ENCODE data around the gene MAP1LC3B2. TPM values are rescaled to one million over a fixed set of nuclear protein-coding genes. Genes with fewer than 3 reads are reported as not detected.

MAP1LC3B2 gene
- total RNA-seq, 1 donor from 2014 or later: not detected

- Histone ChIP-seq H3K4me1 (ENCODE audit: control insufficient read depth in 3 of 3, insufficient read depth in 3 of 3, low read length in 3 of 3) (peaks cover 25 to 39% (median 32%) of the 10 kb centered on the region in 3 donors), H3K9me3 (ENCODE audit: control insufficient read depth in 3 of 3, low read length in 3 of 3) (no peaks in the 10 kb centered on the region), H3K36me3 (ENCODE audit: control insufficient read depth in 3 of 3, insufficient read depth in 3 of 3, low read length in 3 of 3) (no peaks in the 10 kb centered on the region), H3K9ac (ENCODE audit: low read depth in 1 of 3, low read length in 3 of 3) (peak overlapping the region in 1 of 3 donors; percentile 67), H3K4me3 (ENCODE audit: low read length in 3 of 3) (no peak overlapping the region), H3K27me3 (ENCODE audit: control insufficient read depth in 3 of 3, insufficient read depth in 3 of 3, low read length in 3 of 3) (no peaks in the 10 kb centered on the region), H3K27ac (ENCODE audit: low read depth, low read length) (no peak overlapping the region)
These were observed 23.9 kb upstream of the MAP1LC3B2 start for GRCh38 chr12:116535241-116535640.

- H3K27me3 ChIP-seq (ENCODE audit: control insufficient read depth in 3 of 3, insufficient read depth in 3 of 3, low read length in 3 of 3): no peaks in the 10 kb centered on the region
- H3K4me1 ChIP-seq (ENCODE audit: control insufficient read depth in 3 of 3, insufficient read depth in 3 of 3, low read length in 3 of 3): peaks cover 26 to 40% (median 36%) of the 10 kb centered on the region in 3 donors
- no peaks in the 10 kb centered on the region for H3K9me3 ChIP-seq (ENCODE audit: control insufficient read depth in 3 of 3, low read length in 3 of 3)
- H3K27ac ChIP-seq (ENCODE audit: low read depth, low read length): no peak overlapping the region
- no peak overlapping the region for H3K9ac ChIP-seq (ENCODE audit: low read depth in 1 of 3, low read length in 3 of 3)
- H3K36me3 ChIP-seq (ENCODE audit: control insufficient read depth in 3 of 3, insufficient read depth in 3 of 3, low read length in 3 of 3): no peaks in the 10 kb centered on the region
- H3K4me3 ChIP-seq (ENCODE audit: low read length in 3 of 3): no peak overlapping the region
These were observed 21.9 kb upstream of the MAP1LC3B2 start for GRCh38 chr12:116537101-116537904.

DNA sequence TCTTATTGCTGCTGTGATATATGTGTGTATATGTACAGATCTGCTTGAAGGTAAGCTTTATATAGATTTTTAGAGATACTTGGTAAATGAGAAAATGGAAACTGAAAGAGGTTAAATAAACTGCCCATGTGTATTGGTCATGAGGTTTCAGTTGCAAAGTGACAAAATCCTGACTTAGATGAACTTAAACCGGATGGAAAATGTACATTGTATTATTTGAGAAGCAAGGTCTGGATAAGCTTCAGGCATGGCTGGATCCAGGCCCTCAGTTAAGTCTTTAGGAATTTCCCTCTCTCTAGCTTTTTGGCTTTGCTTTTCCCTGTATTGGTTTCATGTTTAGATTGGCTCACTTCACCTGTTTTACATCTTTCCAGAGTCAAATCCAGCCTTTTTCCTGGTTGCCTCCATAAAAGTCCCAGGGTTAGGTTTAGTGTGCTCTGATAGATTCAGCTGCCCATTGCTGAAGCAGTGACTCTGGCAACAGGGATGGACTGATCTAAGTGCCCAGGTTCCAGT is 21.0 kb upstream of the MAP1LC3B2 start:
- no peaks in the 10 kb centered on the region for H3K9me3 ChIP-seq (ENCODE audit: control insufficient read depth in 3 of 3, low read length in 3 of 3)
- peak overlapping the region; percentile 51 for H3K27ac ChIP-seq (ENCODE audit: low read depth, low read length)
- H3K9ac ChIP-seq (ENCODE audit: low read depth in 1 of 3, low read length in 3 of 3): no peak overlapping the region
- H3K27me3 ChIP-seq (ENCODE audit: control insufficient read depth in 3 of 3, insufficient read depth in 3 of 3, low read length in 3 of 3): peaks cover 0 to 2% (median 0%) of the 10 kb centered on the region in 3 donors
- H3K4me1 ChIP-seq (ENCODE audit: control insufficient read depth in 3 of 3, insufficient read depth in 3 of 3, low read length in 3 of 3): peaks cover 19 to 39% (median 31%) of the 10 kb centered on the region in 3 donors
- no peaks in the 10 kb centered on the region for H3K36me3 ChIP-seq (ENCODE audit: control insufficient read depth in 3 of 3, insufficient read depth in 3 of 3, low read length in 3 of 3)
- no peak overlapping the region for H3K4me3 ChIP-seq (ENCODE audit: low read length in 3 of 3)

DNA sequence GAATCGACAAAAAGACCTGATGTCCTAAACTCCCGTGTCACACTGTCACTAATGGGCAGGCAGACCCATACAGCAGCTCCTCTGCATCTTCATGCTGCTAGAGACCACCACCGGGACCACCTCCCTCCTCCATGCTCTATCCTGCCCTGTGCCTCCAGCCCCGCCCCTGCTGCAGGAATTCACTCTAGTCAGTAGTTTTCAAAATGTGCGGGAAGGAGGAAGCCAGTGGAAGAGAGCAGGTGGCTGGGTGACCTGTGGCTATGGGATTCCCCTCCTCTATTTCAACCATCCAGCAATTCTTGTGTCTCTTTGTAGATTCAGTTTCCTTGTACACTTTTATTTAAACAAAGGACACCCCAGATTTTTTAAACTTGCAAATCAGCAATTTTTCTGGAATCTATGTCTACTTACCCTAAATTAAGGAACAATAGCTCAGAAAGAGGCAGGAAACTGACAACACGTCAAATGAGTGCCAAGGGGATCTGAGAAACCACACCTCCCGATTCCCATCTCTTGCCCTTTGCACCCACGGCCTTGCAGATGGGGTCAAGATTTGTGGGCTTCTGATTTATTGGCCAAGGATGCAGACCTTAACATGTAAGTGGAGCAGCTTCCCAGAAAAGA is 20.4 kb upstream of the MAP1LC3B2 start:
- H3K27ac ChIP-seq (ENCODE audit: low read depth, low read length): peak overlapping the region; percentile 51
- H3K4me1 ChIP-seq (ENCODE audit: control insufficient read depth in 3 of 3, insufficient read depth in 3 of 3, low read length in 3 of 3): peaks cover 16 to 35% (median 25%) of the 10 kb centered on the region in 3 donors
- no peaks in the 10 kb centered on the region for H3K36me3 ChIP-seq (ENCODE audit: control insufficient read depth in 3 of 3, insufficient read depth in 3 of 3, low read length in 3 of 3)

DNA sequence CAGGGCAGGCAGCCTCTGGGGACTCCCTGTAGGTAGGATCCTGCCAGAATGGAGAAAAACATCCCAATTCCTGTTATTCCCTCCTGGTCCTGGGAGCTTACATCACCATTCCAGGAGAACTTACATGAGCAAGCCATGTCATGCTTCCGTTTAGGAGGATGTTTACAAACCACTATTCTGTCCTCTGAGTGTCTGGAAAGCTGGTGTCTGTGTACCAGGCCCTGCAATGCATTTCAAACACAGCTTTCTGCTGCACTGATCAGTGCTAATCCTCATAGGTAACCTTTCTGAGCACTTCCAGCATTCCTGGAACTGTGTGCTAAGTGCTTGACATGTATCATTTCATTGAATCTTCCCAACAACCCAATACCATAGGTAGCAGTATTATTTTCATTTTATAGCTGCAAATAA is 19.8 kb upstream of the MAP1LC3B2 start:
- Histone ChIP-seq H3K4me3 (ENCODE audit: low read length in 3 of 3) (no peak overlapping the region), H3K36me3 (ENCODE audit: control insufficient read depth in 3 of 3, insufficient read depth in 3 of 3, low read length in 3 of 3) (no peaks in the 10 kb centered on the region), H3K27me3 (ENCODE audit: control insufficient read depth in 3 of 3, insufficient read depth in 3 of 3, low read length in 3 of 3) (peaks cover 0 to 2% (median 0%) of the 10 kb centered on the region in 3 donors), H3K4me1 (ENCODE audit: control insufficient read depth in 3 of 3, insufficient read depth in 3 of 3, low read length in 3 of 3) (peaks cover 16 to 35% (median 23%) of the 10 kb centered on the region in 3 donors), H3K9me3 (ENCODE audit: control insufficient read depth in 3 of 3, low read length in 3 of 3) (no peaks in the 10 kb centered on the region), H3K9ac (ENCODE audit: low read depth in 1 of 3, low read length in 3 of 3) (no peak overlapping the region), H3K27ac (ENCODE audit: low read depth, low read length) (peak overlapping the region; percentile 40)

More for the DNA sequence above, 20.4 kb upstream of the MAP1LC3B2 start:
- Histone ChIP-seq H3K27me3 (ENCODE audit: control insufficient read depth in 3 of 3, insufficient read depth in 3 of 3, low read length in 3 of 3) (peaks cover 0 to 2% (median 0%) of the 10 kb centered on the region in 3 donors), H3K4me3 (ENCODE audit: low read length in 3 of 3) (no peak overlapping the region), H3K9ac (ENCODE audit: low read depth in 1 of 3, low read length in 3 of 3) (no peak overlapping the region), H3K9me3 (ENCODE audit: control insufficient read depth in 3 of 3, low read length in 3 of 3) (no peaks in the 10 kb centered on the region)

DNA sequence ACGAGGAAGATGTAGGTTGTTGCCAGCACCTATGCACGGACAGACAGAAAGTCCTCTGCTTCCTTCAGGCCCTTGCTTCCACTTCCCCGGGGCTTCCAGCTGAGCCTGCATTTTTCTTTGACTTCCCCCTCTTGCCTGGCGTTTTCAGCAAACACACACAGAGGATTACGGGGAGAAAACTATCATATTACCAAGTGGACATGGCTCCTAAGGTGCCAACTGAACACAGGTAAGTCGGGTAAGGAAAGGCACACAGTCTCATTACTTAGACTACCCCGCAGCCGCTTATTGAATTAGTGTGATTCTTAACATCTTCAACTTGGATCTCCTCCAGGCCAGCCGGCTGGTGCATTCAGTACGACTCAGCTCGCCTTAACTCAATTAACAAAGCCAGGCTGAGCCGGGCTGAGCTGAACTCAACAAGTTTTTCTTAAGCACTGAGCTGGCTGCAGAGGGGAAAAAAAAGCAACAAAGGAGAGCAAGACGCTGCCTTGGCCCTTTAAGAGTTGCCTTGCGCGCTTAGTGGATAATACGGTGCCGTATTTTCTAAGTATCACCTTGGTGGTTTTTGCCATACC is 19.2 kb upstream of the MAP1LC3B2 start:
- peaks cover 9 to 28% (median 19%) of the 10 kb centered on the region in 3 donors for H3K4me1 ChIP-seq (ENCODE audit: control insufficient read depth in 3 of 3, insufficient read depth in 3 of 3, low read length in 3 of 3)
- peaks cover 0 to 2% (median 0%) of the 10 kb centered on the region in 3 donors for H3K27me3 ChIP-seq (ENCODE audit: control insufficient read depth in 3 of 3, insufficient read depth in 3 of 3, low read length in 3 of 3)
- no peaks in the 10 kb centered on the region for H3K9me3 ChIP-seq (ENCODE audit: control insufficient read depth in 3 of 3, low read length in 3 of 3)
- no peaks in the 10 kb centered on the region for H3K36me3 ChIP-seq (ENCODE audit: control insufficient read depth in 3 of 3, insufficient read depth in 3 of 3, low read length in 3 of 3)
- H3K27ac ChIP-seq (ENCODE audit: low read depth, low read length): peak overlapping the region; percentile 40
- peak overlapping the region in 1 of 3 donors; percentile 9 for H3K4me3 ChIP-seq (ENCODE audit: low read length in 3 of 3)
- H3K9ac ChIP-seq (ENCODE audit: low read depth in 1 of 3, low read length in 3 of 3): peak overlapping the region in 1 of 3 donors; percentile 34

GRCh38 chr12:116540622-116541152 is 18.5 kb upstream of the MAP1LC3B2 start:
- Histone ChIP-seq H3K36me3 (ENCODE audit: control insufficient read depth in 3 of 3, insufficient read depth in 3 of 3, low read length in 3 of 3) (no peaks in the 10 kb centered on the region), H3K9me3 (ENCODE audit: control insufficient read depth in 3 of 3, low read length in 3 of 3) (no peaks in the 10 kb centered on the region), H3K9ac (ENCODE audit: low read depth in 1 of 3, low read length in 3 of 3) (no peak overlapping the region), H3K4me3 (ENCODE audit: low read length in 3 of 3) (no peak overlapping the region), H3K27me3 (ENCODE audit: control insufficient read depth in 3 of 3, insufficient read depth in 3 of 3, low read length in 3 of 3) (peaks cover 0 to 2% (median 0%) of the 10 kb centered on the region in 3 donors), H3K4me1 (ENCODE audit: control insufficient read depth in 3 of 3, insufficient read depth in 3 of 3, low read length in 3 of 3) (peaks cover 9 to 28% (median 22%) of the 10 kb centered on the region in 3 donors), H3K27ac (ENCODE audit: low read depth, low read length) (no peak overlapping the region)

DNA sequence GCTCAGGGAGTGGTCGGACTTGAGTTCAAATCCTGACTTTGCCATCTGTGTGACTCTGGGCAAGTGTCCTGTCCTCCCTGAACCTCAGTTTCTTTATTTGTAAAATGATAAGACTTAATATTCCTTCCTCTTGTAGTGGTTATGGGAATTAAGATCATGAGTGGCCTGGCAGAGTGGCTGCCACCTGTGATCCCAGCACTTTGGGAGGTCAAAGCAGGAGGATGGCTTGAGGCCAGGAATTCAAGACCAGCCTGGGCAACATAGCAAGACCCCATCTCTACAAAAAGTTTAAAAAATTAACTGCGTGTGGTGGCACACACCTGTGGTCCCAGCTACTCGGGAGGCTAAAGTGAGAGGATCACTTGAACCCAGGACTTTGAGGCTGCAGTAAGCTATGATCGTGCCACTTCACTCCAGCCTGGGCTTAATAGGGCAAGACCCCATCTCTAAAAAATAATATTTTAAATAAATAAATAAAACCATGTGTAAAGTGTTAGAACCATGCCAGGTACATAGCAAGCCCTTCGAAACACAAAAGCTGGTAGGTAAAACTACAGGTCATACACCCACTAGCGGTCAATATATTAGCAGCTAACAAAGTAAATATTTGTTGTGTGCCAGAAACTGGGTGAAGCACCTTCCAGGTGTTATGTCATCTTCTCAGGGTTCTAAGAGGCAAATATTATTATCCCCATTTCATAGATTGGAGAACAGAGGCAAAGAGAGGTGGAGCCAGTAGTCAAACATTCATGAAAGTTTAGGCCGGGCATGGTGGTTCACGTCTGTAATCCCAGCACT is 17.4 kb upstream of the MAP1LC3B2 start:
- Histone ChIP-seq H3K36me3 (ENCODE audit: control insufficient read depth in 3 of 3, insufficient read depth in 3 of 3, low read length in 3 of 3) (no peaks in the 10 kb centered on the region), H3K27me3 (ENCODE audit: control insufficient read depth in 3 of 3, insufficient read depth in 3 of 3, low read length in 3 of 3) (peaks cover 0 to 2% (median 0%) of the 10 kb centered on the region in 3 donors), H3K27ac (ENCODE audit: low read depth, low read length) (no peak overlapping the region), H3K9ac (ENCODE audit: low read depth in 1 of 3, low read length in 3 of 3) (no peak overlapping the region), H3K4me3 (ENCODE audit: low read length in 3 of 3) (no peak overlapping the region), H3K9me3 (ENCODE audit: control insufficient read depth in 3 of 3, low read length in 3 of 3) (no peaks in the 10 kb centered on the region), H3K4me1 (ENCODE audit: control insufficient read depth in 3 of 3, insufficient read depth in 3 of 3, low read length in 3 of 3) (peaks cover 9 to 28% (median 23%) of the 10 kb centered on the region in 3 donors)

DNA sequence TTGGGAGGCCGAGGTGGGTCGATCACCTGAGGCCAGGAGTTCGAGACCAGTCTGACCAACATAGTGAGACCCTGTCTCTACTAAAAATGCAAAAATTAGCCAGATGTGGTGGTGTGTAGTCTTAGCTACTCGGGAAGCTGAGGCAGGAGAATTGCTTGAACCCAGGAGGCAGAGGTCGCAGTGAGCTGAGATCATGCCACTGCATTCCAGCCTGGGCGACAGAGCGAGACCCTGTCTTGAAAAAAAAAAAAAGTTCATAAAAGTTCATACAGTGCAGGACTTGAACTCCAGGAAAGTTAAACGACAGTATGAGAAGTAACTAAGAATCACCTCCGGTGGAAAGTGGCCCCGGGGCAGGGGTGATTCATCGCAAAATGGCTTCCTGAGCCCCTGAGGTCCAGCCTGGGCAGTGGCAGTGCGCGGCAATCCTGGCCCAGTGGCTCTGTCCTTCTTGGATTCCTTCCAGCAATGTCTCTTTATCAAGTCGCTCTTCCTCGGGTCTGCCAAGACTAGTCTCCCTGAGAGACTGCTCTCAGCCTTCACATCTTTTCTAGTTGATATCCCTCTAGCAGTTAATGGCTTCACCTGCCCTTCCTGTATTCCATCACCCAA is 16.7 kb upstream of the MAP1LC3B2 start:
- no peak overlapping the region for H3K4me3 ChIP-seq (ENCODE audit: low read length in 3 of 3)
- peaks cover 0 to 2% (median 0%) of the 10 kb centered on the region in 3 donors for H3K27me3 ChIP-seq (ENCODE audit: control insufficient read depth in 3 of 3, insufficient read depth in 3 of 3, low read length in 3 of 3)
- H3K9me3 ChIP-seq (ENCODE audit: control insufficient read depth in 3 of 3, low read length in 3 of 3): no peaks in the 10 kb centered on the region
- peak overlapping the region in 1 of 3 donors; percentile 33 for H3K9ac ChIP-seq (ENCODE audit: low read depth in 1 of 3, low read length in 3 of 3)
- H3K36me3 ChIP-seq (ENCODE audit: control insufficient read depth in 3 of 3, insufficient read depth in 3 of 3, low read length in 3 of 3): no peaks in the 10 kb centered on the region
- no peak overlapping the region for H3K27ac ChIP-seq (ENCODE audit: low read depth, low read length)
- peaks cover 9 to 30% (median 27%) of the 10 kb centered on the region in 3 donors for H3K4me1 ChIP-seq (ENCODE audit: control insufficient read depth in 3 of 3, insufficient read depth in 3 of 3, low read length in 3 of 3)
